T-helper 1 cell (primary cell): ENCODE data around the gene CFAP73.
"Not testable (repeated sequence)": the region's sequence is repeated elsewhere in the genome, so short reads cannot be mapped to it uniquely, and the experiment has no call there.

ENCODE experiments used
- DNase-seq, 5 donors: peaks; one replicate each; pipeline ENCODE4 v3.0.0-alpha.2; 2012 to 2020

The CFAP73 gene

GRCh38 chr12:113120670-113121370 lies 28.7 kb upstream of the CFAP73 start:
- DNase-seq = no peak

- no peak for DNase-seq
Measured at GRCh38 chr12:113127791-113128199, 21.7 kb upstream of the CFAP73 start.

- DNase-seq = no peak
Measured at GRCh38 chr12:113128802-113129663, 20.5 kb upstream of the CFAP73 start.

GRCh38 chr12:113129664-113130456 lies 19.7 kb upstream of the CFAP73 start:
- no peak for DNase-seq

GRCh38 chr12:113130457-113131135 lies 18.9 kb upstream of the CFAP73 start:
- no peak for DNase-seq

- no peak for DNase-seq
Measured at GRCh38 chr12:113131556-113131955, 18.0 kb upstream of the CFAP73 start.

GRCh38 chr12:113133036-113133435 lies 16.5 kb upstream of the CFAP73 start:
- no peak for DNase-seq

GRCh38 chr12:113133666-113134065 lies 15.9 kb upstream of the CFAP73 start:
- no peak for DNase-seq

GRCh38 chr12:113134071-113134470 lies 15.5 kb upstream of the CFAP73 start:
- DNase-seq = no peak

GRCh38 chr12:113134521-113134951 lies 15.0 kb upstream of the CFAP73 start:
- DNase-seq = no peak

GRCh38 chr12:113135178-113136127 lies 14.1 kb upstream of the CFAP73 start, which contains the start of gene RASAL1:
TSS of gene RASAL1 (minus strand) at chr12:113135761. CDS start at chr12:113135462, 299 bp downstream.
- peak; percentile 35 to 79 (median 66) for DNase-seq

GRCh38 chr12:113136128-113136989 lies 13.2 kb upstream of the CFAP73 start:
- DNase-seq = peak in 3 of 5 donors; percentile 34 to 77 (median 43)

- DNase-seq = no peak
Measured at GRCh38 chr12:113136990-113137511, 12.5 kb upstream of the CFAP73 start.

GRCh38 chr12:113137861-113138783 lies 11.4 kb upstream of the CFAP73 start:
- no peak for DNase-seq

GRCh38 chr12:113138826-113139225 lies 10.7 kb upstream of the CFAP73 start:
- no peak for DNase-seq

- DNase-seq = no peak
Measured at GRCh38 chr12:113140706-113141105, 8.8 kb upstream of the CFAP73 start.

- not testable (repeated sequence) for DNase-seq
Measured at GRCh38 chr12:113141716-113142115, 7.8 kb upstream of the CFAP73 start.

GRCh38 chr12:113142173-113142885 lies 7.2 kb upstream of the CFAP73 start:
- DNase-seq = no peak
